ENCODE data around the gene NCAM1.

DNA sequence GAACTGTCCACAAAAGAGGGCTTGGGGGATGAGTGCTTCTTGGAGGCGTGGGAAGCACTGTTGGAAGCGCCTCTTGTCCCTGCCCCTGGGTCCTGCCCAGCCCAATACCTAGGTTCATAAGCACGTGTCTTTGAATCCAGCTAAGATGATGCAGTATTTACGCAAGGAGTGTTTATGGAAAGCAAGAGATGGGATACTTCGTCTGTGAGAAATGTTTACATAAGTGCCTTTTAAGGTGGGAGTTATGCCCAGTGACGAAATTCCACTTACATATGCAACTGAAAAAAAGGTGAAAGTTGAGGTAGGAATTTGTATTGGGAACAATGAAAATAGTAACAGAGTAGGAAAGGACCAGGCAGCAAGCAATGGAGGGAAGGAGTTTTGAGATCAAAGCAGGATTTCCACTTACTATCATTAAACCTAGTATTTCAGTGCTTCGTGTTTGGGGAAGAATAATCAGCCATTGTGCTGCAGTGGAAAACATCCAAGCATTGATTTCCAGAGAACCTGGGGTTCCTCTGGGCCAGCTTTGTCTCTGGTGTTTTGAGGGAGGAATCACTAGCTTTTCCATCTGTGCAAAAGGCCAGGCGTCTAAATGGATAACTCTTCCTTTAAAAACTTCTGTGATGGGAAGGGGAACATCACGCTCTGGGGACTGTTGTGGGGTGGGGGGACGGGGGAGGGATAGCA, 237.9 kb downstream of the NCAM1 start:
- no peak for TF ChIP-seq EZH2 (IDR thresholded peaks at IDR 0.05; ENCODE audit: low read length, unreplicated experiment)
- TF ChIP-seq, protein P1, sequence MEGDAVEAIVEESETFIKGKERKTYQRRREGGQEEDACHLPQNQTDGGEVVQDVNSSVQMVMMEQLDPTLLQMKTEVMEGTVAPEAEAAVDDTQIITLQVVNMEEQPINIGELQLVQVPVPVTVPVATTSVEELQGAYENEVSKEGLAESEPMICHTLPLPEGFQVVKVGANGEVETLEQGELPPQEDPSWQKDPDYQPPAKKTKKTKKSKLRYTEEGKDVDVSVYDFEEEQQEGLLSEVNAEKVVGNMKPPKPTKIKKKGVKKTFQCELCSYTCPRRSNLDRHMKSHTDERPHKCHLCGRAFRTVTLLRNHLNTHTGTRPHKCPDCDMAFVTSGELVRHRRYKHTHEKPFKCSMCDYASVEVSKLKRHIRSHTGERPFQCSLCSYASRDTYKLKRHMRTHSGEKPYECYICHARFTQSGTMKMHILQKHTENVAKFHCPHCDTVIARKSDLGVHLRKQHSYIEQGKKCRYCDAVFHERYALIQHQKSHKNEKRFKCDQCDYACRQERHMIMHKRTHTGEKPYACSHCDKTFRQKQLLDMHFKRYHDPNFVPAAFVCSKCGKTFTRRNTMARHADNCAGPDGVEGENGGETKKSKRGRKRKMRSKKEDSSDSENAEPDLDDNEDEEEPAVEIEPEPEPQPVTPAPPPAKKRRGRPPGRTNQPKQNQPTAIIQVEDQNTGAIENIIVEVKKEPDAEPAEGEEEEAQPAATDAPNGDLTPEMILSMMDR (conservative IDR thresholded peaks at IDR 0.05; ENCODE audit: low read depth, low read length) = no peak

Measured in PC-3 (cell line).